ENCODE results near the gene ATP6V0D1.

Gene ATP6V0D1

GRCh38 chr16:67451704-67452435 lies 29.1 kb downstream of the ATP6V0D1 start:
- Histone ChIP-seq H3K9me3 (ENCODE audit: low read depth, low read length) (no peaks in the 10 kb centered on the region), H3K27ac (no peak overlapping the region), H3K4me3 (no peak overlapping the region), H3K9ac (ENCODE audit: insufficient read length) (no peak overlapping the region), H3K36me3 (ENCODE audit: insufficient read depth, low read length) (no peaks in the 10 kb centered on the region)
- TF ChIP-seq FOXP2 (optimal IDR thresholded peaks at IDR 0.05; ENCODE audit: control extremely low read depth, extremely low read length, insufficient read depth) (no peak), EZH2 (IDR thresholded peaks at IDR 0.05) (no peak), POLR2AphosphoS5 (IDR thresholded peaks at IDR 0.05; ENCODE audit: borderline replicate concordance, low read depth, low read length) (no peak)
- no peak for DNase-seq (ENCODE audit: low read depth, low spot score)

GRCh38 chr16:67451061-67451703 lies 29.8 kb downstream of the ATP6V0D1 start:
- TF ChIP-seq POLR2AphosphoS5 (IDR thresholded peaks at IDR 0.05; ENCODE audit: borderline replicate concordance, low read depth, low read length) (no peak), FOXP2 (optimal IDR thresholded peaks at IDR 0.05; ENCODE audit: control extremely low read depth, extremely low read length, insufficient read depth) (no peak), EZH2 (IDR thresholded peaks at IDR 0.05) (no peak)
- DNase-seq (ENCODE audit: low read depth, low spot score): no peak
- Histone ChIP-seq H3K9me3 (ENCODE audit: low read depth, low read length) (no peaks in the 10 kb centered on the region), H3K9ac (ENCODE audit: insufficient read length) (no peak overlapping the region), H3K36me3 (ENCODE audit: insufficient read depth, low read length) (no peaks in the 10 kb centered on the region), H3K4me3 (no peak overlapping the region), H3K27ac (no peak overlapping the region)

GRCh38 chr16:67449739-67450138 lies 31.2 kb downstream of the ATP6V0D1 start:
- no peak overlapping the region for H3K4me3 ChIP-seq
- no peaks in the 10 kb centered on the region for H3K36me3 ChIP-seq (ENCODE audit: insufficient read depth, low read length)
- TF ChIP-seq EZH2 (IDR thresholded peaks at IDR 0.05) (no peak), POLR2AphosphoS5 (IDR thresholded peaks at IDR 0.05; ENCODE audit: borderline replicate concordance, low read depth, low read length) (no peak), FOXP2 (optimal IDR thresholded peaks at IDR 0.05; ENCODE audit: control extremely low read depth, extremely low read length, insufficient read depth) (no peak)

GRCh38 chr16:67449336-67449735 lies 31.6 kb downstream of the ATP6V0D1 start:
- Histone ChIP-seq H3K27ac (no peak overlapping the region), H3K36me3 (ENCODE audit: insufficient read depth, low read length) (no peaks in the 10 kb centered on the region), H3K9me3 (ENCODE audit: low read depth, low read length) (no peaks in the 10 kb centered on the region), H3K9ac (ENCODE audit: insufficient read length) (no peak overlapping the region), H3K4me3 (no peak overlapping the region)
- TF ChIP-seq FOXP2 (optimal IDR thresholded peaks at IDR 0.05; ENCODE audit: control extremely low read depth, extremely low read length, insufficient read depth): no peak
- no peak for TF ChIP-seq POLR2AphosphoS5 (IDR thresholded peaks at IDR 0.05; ENCODE audit: borderline replicate concordance, low read depth, low read length)
- TF ChIP-seq EZH2 (IDR thresholded peaks at IDR 0.05): no peak
- DNase-seq (ENCODE audit: low read depth, low spot score): no peak

More at GRCh38 chr16:67449739-67450138, 31.2 kb downstream of the ATP6V0D1 start:
- no peaks in the 10 kb centered on the region for H3K9me3 ChIP-seq (ENCODE audit: low read depth, low read length)
- no peak for DNase-seq (ENCODE audit: low read depth, low spot score)
- H3K27ac ChIP-seq: no peak overlapping the region
- no peak overlapping the region for H3K9ac ChIP-seq (ENCODE audit: insufficient read length)

GRCh38 chr16:67448580-67448979 lies 32.4 kb downstream of the ATP6V0D1 start:
- Histone ChIP-seq H3K27ac (no peak overlapping the region), H3K4me3 (no peak overlapping the region), H3K9ac (ENCODE audit: insufficient read length) (no peak overlapping the region), H3K36me3 (ENCODE audit: insufficient read depth, low read length) (no peaks in the 10 kb centered on the region), H3K9me3 (ENCODE audit: low read depth, low read length) (no peaks in the 10 kb centered on the region)
- TF ChIP-seq EZH2 (IDR thresholded peaks at IDR 0.05) (no peak), POLR2AphosphoS5 (IDR thresholded peaks at IDR 0.05; ENCODE audit: borderline replicate concordance, low read depth, low read length) (no peak), FOXP2 (optimal IDR thresholded peaks at IDR 0.05; ENCODE audit: control extremely low read depth, extremely low read length, insufficient read depth) (no peak)
- DNase-seq (ENCODE audit: low read depth, low spot score): no peak

- H3K9me3 ChIP-seq (ENCODE audit: low read depth, low read length): no peaks in the 10 kb centered on the region
- H3K27ac ChIP-seq: no peak overlapping the region
- DNase-seq (ENCODE audit: low read depth, low spot score): no peak
- H3K36me3 ChIP-seq (ENCODE audit: insufficient read depth, low read length): no peaks in the 10 kb centered on the region
- H3K9ac ChIP-seq (ENCODE audit: insufficient read length): no peak overlapping the region
- H3K4me3 ChIP-seq: no peak overlapping the region
- no peak for TF ChIP-seq FOXP2 (optimal IDR thresholded peaks at IDR 0.05; ENCODE audit: control extremely low read depth, extremely low read length, insufficient read depth)
- no peak for TF ChIP-seq POLR2AphosphoS5 (IDR thresholded peaks at IDR 0.05; ENCODE audit: borderline replicate concordance, low read depth, low read length)
- TF ChIP-seq EZH2 (IDR thresholded peaks at IDR 0.05): no peak
These were observed 33.4 kb downstream of the ATP6V0D1 start for GRCh38 chr16:67447508-67448076.

- H3K27ac ChIP-seq: no peak overlapping the region
- H3K4me3 ChIP-seq: no peak overlapping the region
- no peak overlapping the region for H3K9ac ChIP-seq (ENCODE audit: insufficient read length)
- TF ChIP-seq FOXP2 (optimal IDR thresholded peaks at IDR 0.05; ENCODE audit: control extremely low read depth, extremely low read length, insufficient read depth) (no peak), EZH2 (IDR thresholded peaks at IDR 0.05) (no peak), POLR2AphosphoS5 (IDR thresholded peaks at IDR 0.05; ENCODE audit: borderline replicate concordance, low read depth, low read length) (no peak)
- DNase-seq (ENCODE audit: low read depth, low spot score): no peak
- H3K9me3 ChIP-seq (ENCODE audit: low read depth, low read length): no peaks in the 10 kb centered on the region
- H3K36me3 ChIP-seq (ENCODE audit: insufficient read depth, low read length): no peaks in the 10 kb centered on the region
These were observed 33.9 kb downstream of the ATP6V0D1 start for GRCh38 chr16:67446968-67447507.
